Endothelial cell of umbilical vein (primary cell): ENCODE results near the gene MED27. TPM values are rescaled to one million over a fixed set of nuclear protein-coding genes. Genes with fewer than 3 reads are reported as not detected.

Source experiments
- BruUV-seq: library from RNA; stranded (reverse); fragments of 400-500 nt; replicated peaks from 2 replicates; lab custom pipeline; 2021; lab: Mats Ljungman, UMichigan
- CTCF ChIA-PET: fragments of 300-600, 350-600 bp; sonication (Branson Sonifier 250); formaldehyde crosslinking; loops from one replicate; lab custom pipeline; 2021; ENCODE audit warnings: antibody characterized with exemption, inconsistent platforms; lab: Charles Lee
- POLR2A ChIA-PET: fragments of 300-600, 350-600 bp; sonication (Branson Sonifier 250); formaldehyde crosslinking; loops from one replicate; lab custom pipeline; 2021; ENCODE audit warnings: antibody characterized with exemption, inconsistent platforms; lab: Charles Lee
- DNase-seq: peaks from one replicate; pipeline ENCODE4 v3.0.0-alpha.2; 2011; ENCODE audit warnings: low read depth, low spot score
- FAIRE-seq: peaks from 2 replicates; lab custom pipeline; 2011; peaks lifted over from hg19 to GRCh38; lab: Jason Lieb, UNC
- H2AFZ ChIP-seq: 2 replicates; pipeline ENCODE4 v1.6.0; 2012; ENCODE audit warnings: low read depth, low read length, control low read depth, inconsistent platforms
- H3K27ac ChIP-seq: 2 replicates; pipeline ENCODE4 v1.5.1; 2011; ENCODE audit warnings: low read depth, mild to moderate bottlenecking, control low read depth, low read length, moderate library complexity; ENCODE audit not compliant: insufficient read depth
- H3K27me3 ChIP-seq, 2 experiments: 2 replicates each; pipeline versions ENCODE4 v1.6.0 to v1.6.1; 2011; ENCODE audit warnings: low read length in 2 of 2, mixed read lengths in 1 of 2; ENCODE audit not compliant: control insufficient read depth in 2 of 2, insufficient read depth in 2 of 2
- H3K36me3 ChIP-seq, 2 experiments: 2 replicates in 1 of 2; 3 replicates in 1 of 2; pipeline ENCODE4 v1.5.1; 2011; ENCODE audit warnings: low read length in 2 of 2, mild to moderate bottlenecking in 1 of 2, moderate library complexity in 1 of 2; ENCODE audit not compliant: control insufficient read depth in 2 of 2, insufficient read depth in 2 of 2; ENCODE audit errors: extremely low read depth in 1 of 2
- H3K4me1 ChIP-seq: 3 replicates; pipeline ENCODE4 v1.5.1; 2011; ENCODE audit warnings: mild to moderate bottlenecking, low read length; ENCODE audit not compliant: control insufficient read depth, insufficient read depth; ENCODE audit errors: extremely low read depth
- H3K4me2 ChIP-seq: 2 replicates; pipeline ENCODE4 v1.6.1; 2011; ENCODE audit warnings: low read length, control low read depth, mixed read lengths; ENCODE audit not compliant: insufficient read depth
- H3K4me3 ChIP-seq, 3 experiments: fragments of 200-600 bp in 1 of 3; sonication (generic), shearing (Covaris generic) in 1 of 3; replicated peaks in 1 of 3; 2 replicates each; pipeline ENCODE4 v1.5.1; 2011 to 2016; ENCODE audit warnings: control low read depth in 3 of 3, low read length in 3 of 3, mild to moderate bottlenecking in 2 of 3, inconsistent platforms in 1 of 3, low read depth in 1 of 3, moderate library complexity in 1 of 3; ENCODE audit not compliant: insufficient read depth in 1 of 3
- H3K79me2 ChIP-seq: 2 replicates; pipeline ENCODE4 v1.6.0; 2012; ENCODE audit warnings: low read length, inconsistent platforms; ENCODE audit not compliant: control insufficient read depth, insufficient read depth
- H3K9ac ChIP-seq: replicated peaks from 2 replicates; pipeline ENCODE3; 2011; ENCODE audit warnings: low read length, control low read depth; ENCODE audit not compliant: insufficient read depth; ENCODE audit errors: extremely low read depth
- H3K9me1 ChIP-seq: replicated peaks from 3 replicates; pipeline ENCODE4 v1.6.0; 2011; ENCODE audit warnings: mild to moderate bottlenecking, low read length; ENCODE audit not compliant: control insufficient read depth, insufficient read depth; ENCODE audit errors: extremely low read depth
- H3K9me3 ChIP-seq: replicated peaks from 2 replicates; pipeline ENCODE4 v1.5.1; 2012; ENCODE audit warnings: low read length, inconsistent platforms; ENCODE audit not compliant: control insufficient read depth, insufficient read depth
- H4K20me1 ChIP-seq: replicated peaks from 2 replicates; pipeline ENCODE3; 2011; ENCODE audit warnings: mild to moderate bottlenecking, low read length; ENCODE audit not compliant: control insufficient read depth, insufficient read depth; ENCODE audit errors: extremely low read depth
- CTCF ChIP-seq, 2 donors: IDR thresholded peaks; 1 replicate in 1 of 2; 2 replicates in 1 of 2; pipeline ENCODE4 v1.5.1; 2011; ENCODE audit warnings: low read length in 2 of 2, mild to moderate bottlenecking in 2 of 2, moderate library complexity in 2 of 2, control low read depth in 1 of 2, inconsistent platforms in 1 of 2, low read depth in 1 of 2; ENCODE audit not compliant: insufficient read depth in 1 of 2; ENCODE audit errors: extremely low read depth in 1 of 2
- EZH2 ChIP-seq: IDR thresholded peaks from 2 replicates; pipeline ENCODE4 v1.6.1; 2012; ENCODE audit warnings: borderline replicate concordance, low read depth, mild to moderate bottlenecking, moderate library complexity, low read length, inconsistent platforms; ENCODE audit not compliant: severe bottlenecking
- FOS ChIP-seq: IDR thresholded peaks from 2 replicates; pipeline ENCODE4 v1.6.1; 2011; ENCODE audit warnings: mild to moderate bottlenecking, low read length, moderate library complexity, borderline replicate concordance; ENCODE audit not compliant: insufficient read depth
- GATA2 ChIP-seq: IDR thresholded peaks from 2 replicates; pipeline ENCODE4 v1.7.0; 2011; ENCODE audit warnings: low read depth, mild to moderate bottlenecking, moderate library complexity, mixed read lengths, low read length; ENCODE audit not compliant: insufficient read length, insufficient read depth
- JUN ChIP-seq: IDR thresholded peaks from 2 replicates; pipeline ENCODE4 v1.6.1; 2011; ENCODE audit warnings: borderline replicate concordance, low read depth; ENCODE audit not compliant: insufficient read length, insufficient read depth
- MAX ChIP-seq: IDR thresholded peaks from 2 replicates; pipeline ENCODE4 v1.6.1; 2011; ENCODE audit not compliant: insufficient read depth, insufficient read length
- MYC ChIP-seq: IDR thresholded peaks from one replicate; pipeline ENCODE4 v1.6.1; 2011; ENCODE audit warnings: mild to moderate bottlenecking, low read depth, low read length
- POLR2A ChIP-seq: IDR thresholded peaks from 2 replicates; pipeline ENCODE4 v1.6.1; 2012; ENCODE audit warnings: low read depth, mild to moderate bottlenecking, control low read depth, low read length
- POLR2AphosphoS5 ChIP-seq: IDR thresholded peaks from 2 replicates; pipeline ENCODE4 v1.6.1; 2012; ENCODE audit warnings: low read depth, mild to moderate bottlenecking, control low read depth, low read length, moderate library complexity; ENCODE audit not compliant: insufficient read depth
- dilution Hi-C: fragments of 300-500 bp; cut with MboI; formaldehyde crosslinking; loops from one replicate; pipeline ENCODE4 v1.15.0; 2019; ENCODE audit warnings: low sequenced_read_pairs; ENCODE audit not compliant: extremely low pct_ligation_motif_present
- intact Hi-C: fragments of 100-400 bp; cut with micrococcal nuclease; formaldehyde crosslinking; loops from one replicate; pipeline ENCODE4 v1.10.0; 2022
- polyA plus RNA-seq, 4 experiments: library from polyadenylated mRNA; depleted of rRNA in 3 of 4; stranded (reverse) in 3 of 4; unstranded in 1 of 4; fragments of >200 nt; gene quantifications; 2 replicates each; pipeline versions ENCODE4 v1.2.1 to v1.2.3, GENCODE V29; 2011 to 2012; ENCODE audit warnings: missing spikeins in 1 of 4
- total RNA-seq: library from RNA; stranded (reverse); gene quantifications from 2 replicates; pipeline ENCODE4 v1.2.3, GENCODE V29; 2021

The MED27 gene
- total and polyA plus RNA-seq, 2 donors (not counting 3 experiments of a cell fraction or from before 2014, with no cell fraction given) = 27.9 to 47.8 TPM

GRCh38 chr9:131836607-131837315, 242.9 kb downstream of the MED27 start:
- no peaks in the 10 kb centered on the region for H3K9me1 ChIP-seq
- dilution Hi-C loops = no loop called here
- TF ChIP-seq FOS (no peak), POLR2AphosphoS5 (no peak), CTCF (IDR thresholded peaks at IDR 0.05; ENCODE audit: extremely low read depth in 1 of 2, insufficient read depth in 1 of 2, low read depth in 1 of 2, low read length in 2 of 2) (no peak), EZH2 (no peak), POLR2A (no peak), MYC (no peak), JUN (no peak), GATA2 (no peak), MAX (no peak)
- peaks cover 0 to 2% of the 10 kb centered on the region in 2 experiments for H3K27me3 ChIP-seq
- no peak overlapping the region for H3K4me3 ChIP-seq
- H3K9ac ChIP-seq = no peak overlapping the region
- ChIA-PET POLR2A (no interaction called here), CTCF (no interaction called here)
- no peak overlapping the region for H3K4me2 ChIP-seq
- no peaks in the 10 kb centered on the region for H3K36me3 ChIP-seq
- no TSS peak for BruUV-seq
- no peak overlapping the region for H3K27ac ChIP-seq
- DNase-seq = no peak
- no peak overlapping the region for H2AFZ ChIP-seq
- FAIRE-seq = no peak
- no peaks in the 10 kb centered on the region for H3K79me2 ChIP-seq
- no peaks in the 10 kb centered on the region for H4K20me1 ChIP-seq
- intact Hi-C loops = no loop called here
- H3K4me1 ChIP-seq = no peaks in the 10 kb centered on the region
- H3K9me3 ChIP-seq = peaks cover 4% of the 10 kb centered on the region
